ENCODE data around the gene ZMYM3.

Gene ZMYM3

DNA sequence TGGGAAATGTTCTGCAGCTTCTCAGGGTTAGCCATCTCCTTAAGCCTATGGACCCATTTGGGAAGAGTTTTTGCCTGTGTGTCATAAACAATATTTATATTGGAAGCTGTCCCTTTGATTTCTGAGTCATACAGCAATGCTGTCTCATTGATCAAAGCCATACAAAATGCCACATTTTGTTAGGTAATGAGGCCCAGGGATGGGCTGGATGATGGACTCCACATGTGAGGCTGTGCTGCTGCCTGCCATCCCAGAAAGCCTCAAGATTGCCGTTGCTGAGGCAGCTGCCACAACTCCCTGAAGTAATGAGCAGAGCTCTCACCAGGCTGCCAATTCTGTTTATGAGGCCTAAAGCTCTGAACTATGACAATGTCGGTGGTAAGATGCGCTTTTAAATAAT is 43.1 kb downstream of the ZMYM3 start:
- DNase-seq = no peak

- DNase-seq = no peak
Observed at GRCh38 chrX:71199252-71200008, 54.5 kb downstream of the ZMYM3 start.

DNA sequence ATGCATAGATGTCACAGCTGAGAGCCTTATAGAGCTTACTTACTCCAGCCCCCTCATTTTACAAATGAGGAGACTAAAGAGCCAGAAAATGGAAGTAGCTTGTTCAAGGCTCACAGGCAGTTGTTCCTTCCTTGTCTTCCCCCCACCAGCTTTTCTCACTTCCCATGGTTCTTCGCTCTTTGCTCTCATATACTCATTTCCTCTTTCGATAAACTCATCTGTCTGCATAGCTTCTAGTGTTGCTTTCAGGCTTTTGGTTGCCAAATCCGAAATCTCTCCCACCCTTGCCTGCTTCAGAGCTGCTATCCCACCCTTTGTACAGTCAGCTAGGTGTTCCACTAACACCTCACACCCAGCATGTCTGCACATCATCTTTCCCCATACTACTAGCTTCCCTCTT is 55.9 kb downstream of the ZMYM3 start:
- DNase-seq = no peak

GRCh38 chrX:71195964-71196649 is 57.8 kb downstream of the ZMYM3 start:
- DNase-seq = no peak

DNA sequence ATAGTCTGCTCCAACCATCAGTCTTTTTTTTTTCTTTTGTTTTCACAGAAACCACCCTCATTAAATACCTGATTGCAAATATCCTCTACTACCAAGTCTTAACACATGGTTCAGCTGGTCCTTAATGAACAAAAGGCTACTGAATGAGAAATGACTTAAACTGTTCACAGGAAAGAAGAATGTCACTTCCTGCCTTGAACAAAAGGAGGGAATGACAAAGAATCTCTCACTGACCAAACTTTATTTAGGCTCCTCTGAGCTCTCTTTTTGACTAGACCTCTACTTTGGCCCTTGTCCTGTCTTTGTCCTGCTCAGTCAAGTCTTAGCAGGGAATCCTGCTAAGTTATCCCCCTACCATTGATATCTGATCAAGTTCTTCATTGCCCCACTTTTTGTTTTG is 62.7 kb downstream of the ZMYM3 start:
- DNase-seq = no peak

All from femur (tissue), 1 donor.